Adrenal gland (tissue), 12 donors: ENCODE data around the gene GFOD2. TPM values are rescaled to one million over a fixed set of nuclear protein-coding genes. Genes with fewer than 3 reads are reported as not detected.

ENCODE experiments used
- DNase-seq, 7 donors: peaks; one replicate each; pipeline ENCODE4 v3.0.0-alpha.2; 2019 to 2020
- H3K27ac ChIP-seq, 5 donors: fragments of 200-600 bp; sonication (generic) in 4 of 5; 1 replicate in 3 of 5; 2 replicates in 2 of 5; pipeline versions ENCODE4 v1.5.1 to v1.8.0; 2016 to 2020; ENCODE audit warnings: mild to moderate bottlenecking in 1 of 5
- H3K27me3 ChIP-seq: fragments of 200-600 bp; 2 replicates; pipeline ENCODE4 v1.8.0; 2021
- H3K36me3 ChIP-seq, 2 donors: fragments of 200-600 bp; replicated peaks in 1 of 2; 1 replicate in 1 of 2; 2 replicates in 1 of 2; pipeline versions ENCODE4 v1.5.1 to v1.8.0; 2018 to 2022
- H3K4me1 ChIP-seq, 2 donors: fragments of 200-600 bp; replicated peaks in 1 of 2; 1 replicate in 1 of 2; 2 replicates in 1 of 2; pipeline versions ENCODE4 v1.5.1 to v1.8.0; 2018 to 2021
- H3K4me3 ChIP-seq, 4 donors: fragments of 200-600 bp; sonication (generic) in 3 of 4; one replicate each; pipeline ENCODE4 v1.5.1; 2016 to 2018
- H3K9me3 ChIP-seq, 3 donors: fragments of 200-600 bp; sonication (generic) in 1 of 3; replicated peaks in 1 of 3; 1 replicate in 2 of 3; 2 replicates in 1 of 3; pipeline versions ENCODE4 v1.5.1 to v1.8.0; 2016 to 2021
- POLR2A ChIP-seq, 2 donors: fragments of 450-650 bp; IDR thresholded peaks; one replicate each; pipeline ENCODE4 v1.6.1; 2017; ENCODE audit warnings: antibody characterized with exemption in 2 of 2, mild to moderate bottlenecking in 2 of 2, moderate library complexity in 1 of 2
- WGBS, 4 donors: extraction: QIAGEN DNeasy Blood & Tissue Kit in 2 of 4; methylation state at CpG; one replicate each; pipeline versions ENCODE4 v1.1.5 to v1.1.7; 2013 to 2017; 5-methylcytosine and 5-hydroxymethylcytosine counted together
- intact Hi-C, 2 donors: fragments of 100-400 bp; cut with DNase I; formaldehyde crosslinking; loops; one replicate each; pipeline versions ENCODE4 v1.14.1 to v1.15.0; 2022 to 2023
- polyA plus RNA-seq, 3 donors: library from polyadenylated mRNA; stranded (reverse); fragments of 200-250 nt in 2 of 3; fragments of 350-450 nt in 1 of 3; fragmentation: Illumina TruSeq in 1 of 3; extraction: RNeasy Lipid Tissue Mini Kit (QIAGEN cat#74804) in 1 of 3; gene quantifications; one replicate each; pipeline ENCODE4 v1.2.3, GENCODE V29; 2013 to 2014
- total RNA-seq, 9 donors: library from RNA; depleted of rRNA in 4 of 9; stranded (reverse); fragments of >200 nt in 4 of 9; fragments of 120-200 nt in 1 of 9; fragmentation: NEBNext Ultra II Directional in 1 of 9; extraction: Animal tissue kit (Norgen Biotek cat#: 25700) in 1 of 9; gene quantifications; one replicate each; pipeline versions ENCODE4 v1.1.0 to v1.2.4, GENCODE V29; 2013 to 2023
- TF ChIP-seq, protein P1 (sequence below), 6 experiments: fragments of 450-650 bp in 4 of 6; fragments of 200-600 bp in 2 of 6; sonication (generic) in 1 of 6; IDR thresholded peaks; 1 replicate in 5 of 6; 2 replicates in 1 of 6; pipeline versions ENCODE4 v1.5.1 to v1.8.0; 2016 to 2021; ENCODE audit warnings: antibody characterized with exemption in 6 of 6, mild to moderate bottlenecking in 2 of 6, moderate library complexity in 1 of 6
- donor health status: healthy with polysubstance abuse.
- donor health status: Bipolar disorder and iron deficiency.
- donor health status: DM: yes; HTN: yes; CAD: no.
- donor health status: DM: no; HTN: no; CAD: no.
- donor health status: DM: no; HTN: no; CAD: no.
- donor health status: DM: yes; HTN: yes; CAD: no.

Gene GFOD2
- total and polyA plus RNA-seq, 12 donors = 14.2 to 43.5 (median 16.7) TPM

DNA sequence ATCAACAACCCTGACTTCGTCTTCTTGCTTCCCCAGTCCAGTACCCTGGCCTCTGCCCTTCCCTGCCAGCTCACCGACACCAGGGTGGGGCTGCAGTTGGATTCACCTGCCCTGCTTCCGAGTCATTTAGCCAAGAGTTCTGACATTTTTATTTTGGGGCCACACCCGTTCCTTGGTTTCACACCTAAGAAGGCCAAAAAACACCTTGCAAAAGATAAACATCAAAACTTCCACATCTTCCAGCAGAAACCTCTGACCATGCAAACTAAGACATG lies 41.8 kb upstream of the GFOD2 start:
- 83 to 97% (median 92%) methylated on average over 4 of the region's 4 CpGs for WGBS, 4 donors
- H3K9me3 ChIP-seq = no peaks in the 10 kb centered on the region
- H3K36me3 ChIP-seq = no peaks in the 10 kb centered on the region
- H3K4me3 ChIP-seq = no peak overlapping the region
- TF ChIP-seq POLR2A (IDR thresholded peaks at IDR 0.05) = no peak
- TF ChIP-seq, protein P1, sequence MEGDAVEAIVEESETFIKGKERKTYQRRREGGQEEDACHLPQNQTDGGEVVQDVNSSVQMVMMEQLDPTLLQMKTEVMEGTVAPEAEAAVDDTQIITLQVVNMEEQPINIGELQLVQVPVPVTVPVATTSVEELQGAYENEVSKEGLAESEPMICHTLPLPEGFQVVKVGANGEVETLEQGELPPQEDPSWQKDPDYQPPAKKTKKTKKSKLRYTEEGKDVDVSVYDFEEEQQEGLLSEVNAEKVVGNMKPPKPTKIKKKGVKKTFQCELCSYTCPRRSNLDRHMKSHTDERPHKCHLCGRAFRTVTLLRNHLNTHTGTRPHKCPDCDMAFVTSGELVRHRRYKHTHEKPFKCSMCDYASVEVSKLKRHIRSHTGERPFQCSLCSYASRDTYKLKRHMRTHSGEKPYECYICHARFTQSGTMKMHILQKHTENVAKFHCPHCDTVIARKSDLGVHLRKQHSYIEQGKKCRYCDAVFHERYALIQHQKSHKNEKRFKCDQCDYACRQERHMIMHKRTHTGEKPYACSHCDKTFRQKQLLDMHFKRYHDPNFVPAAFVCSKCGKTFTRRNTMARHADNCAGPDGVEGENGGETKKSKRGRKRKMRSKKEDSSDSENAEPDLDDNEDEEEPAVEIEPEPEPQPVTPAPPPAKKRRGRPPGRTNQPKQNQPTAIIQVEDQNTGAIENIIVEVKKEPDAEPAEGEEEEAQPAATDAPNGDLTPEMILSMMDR (IDR thresholded peaks at IDR 0.05) = no peak
- H3K27ac ChIP-seq = no peak overlapping the region
- intact Hi-C loops = no loop called here
- H3K4me1 ChIP-seq = no peaks in the 10 kb centered on the region
- no peak for DNase-seq
- no peaks in the 10 kb centered on the region for H3K27me3 ChIP-seq

DNA sequence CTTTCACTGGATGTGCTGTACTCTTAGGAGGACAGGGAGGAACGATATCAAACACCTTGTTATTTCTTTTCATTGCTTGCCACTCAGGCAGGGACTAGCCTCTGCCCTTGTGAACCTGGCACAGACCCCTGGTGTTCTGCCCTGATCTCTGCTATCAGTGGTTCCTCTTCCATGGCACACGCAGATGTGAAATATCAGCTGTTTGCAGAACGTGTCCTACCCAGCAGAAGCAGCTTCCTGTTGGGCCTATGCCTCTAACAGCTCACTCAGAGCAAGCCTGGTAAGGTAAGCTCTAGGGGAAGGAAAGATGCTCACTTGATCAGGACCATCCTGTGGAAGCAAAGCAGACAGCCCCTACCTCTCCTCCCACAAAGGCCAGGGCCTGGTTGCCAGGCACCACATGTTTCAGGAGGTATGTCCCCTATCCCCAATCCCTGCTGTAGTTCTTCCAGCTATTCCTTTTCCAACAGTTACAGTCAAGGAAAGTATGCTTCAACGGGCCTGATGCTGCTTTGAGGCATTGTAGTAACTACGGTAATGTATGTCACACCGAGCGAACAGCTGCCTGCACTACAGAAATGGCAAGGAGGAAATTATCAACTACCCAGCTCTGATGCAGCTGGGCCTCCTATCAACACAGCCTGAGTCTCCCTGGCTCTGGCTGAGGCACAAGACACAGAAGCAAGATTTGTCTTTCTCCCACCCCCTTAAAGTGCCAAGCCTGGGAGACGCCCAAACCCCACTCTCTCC lies 41.3 kb upstream of the GFOD2 start:
- Histone ChIP-seq H3K9me3 (no peaks in the 10 kb centered on the region), H3K36me3 (no peaks in the 10 kb centered on the region), H3K27ac (no peak overlapping the region), H3K27me3 (no peaks in the 10 kb centered on the region), H3K4me3 (no peak overlapping the region), H3K4me1 (no peaks in the 10 kb centered on the region)
- DNase-seq = no peak
- 70 to 78% (median 73%) methylated on average over 8 of the region's 8 CpGs for WGBS, 4 donors
- TF ChIP-seq, protein P1 (IDR thresholded peaks at IDR 0.05) = no peak
- TF ChIP-seq POLR2A (IDR thresholded peaks at IDR 0.05) = no peak
- intact Hi-C loops = no loop called here

DNA sequence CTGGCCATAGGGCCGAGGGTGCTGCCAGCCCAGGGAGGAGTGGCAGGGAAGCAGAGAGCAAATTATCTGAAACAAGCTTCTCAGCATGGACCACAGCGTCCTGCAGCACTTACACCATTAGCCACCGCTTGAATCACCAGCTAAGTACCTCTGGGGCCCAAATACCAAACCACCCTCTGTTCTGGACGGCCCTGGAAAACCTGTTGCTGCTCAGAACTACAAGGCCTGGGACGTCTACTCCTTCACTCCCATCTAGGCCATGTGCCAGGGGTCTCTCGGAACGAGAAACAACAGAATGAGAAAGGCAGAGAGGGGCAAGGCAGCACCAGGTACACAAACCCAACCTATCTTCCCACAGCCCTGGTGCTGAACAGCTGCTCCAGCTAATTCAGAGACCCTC lies 39.9 kb upstream of the GFOD2 start:
- intact Hi-C loops = no loop called here
- Histone ChIP-seq H3K9me3 (no peaks in the 10 kb centered on the region), H3K27ac (no peak overlapping the region), H3K36me3 (no peaks in the 10 kb centered on the region), H3K27me3 (no peaks in the 10 kb centered on the region), H3K4me3 (no peak overlapping the region), H3K4me1 (no peaks in the 10 kb centered on the region)
- no peak for DNase-seq
- WGBS, 4 donors = 63 to 94% (median 85%) methylated on average over 4 to 7 of the region's 7 CpGs
- TF ChIP-seq, protein P1 (IDR thresholded peaks at IDR 0.05) = no peak
- TF ChIP-seq POLR2A (IDR thresholded peaks at IDR 0.05) = no peak

DNA sequence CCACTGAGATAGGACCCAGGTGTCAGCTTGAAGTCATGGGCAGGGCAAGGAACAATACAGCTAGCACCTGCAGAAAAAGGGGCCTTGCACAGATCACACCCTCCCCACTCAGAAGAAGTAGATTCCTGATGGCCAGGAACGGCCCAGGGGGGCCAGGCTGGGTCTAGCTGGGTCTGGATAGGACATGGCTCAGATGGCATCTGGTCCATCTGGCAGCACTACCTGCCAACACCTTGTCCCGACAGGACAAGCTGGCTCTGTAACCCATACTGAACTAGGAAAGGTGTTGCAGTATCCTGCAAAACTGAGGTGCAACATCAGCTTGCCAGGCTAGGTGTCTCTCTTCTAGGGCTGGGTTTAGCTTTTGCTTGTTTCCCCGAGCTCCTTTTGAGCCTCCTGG lies 38.9 kb upstream of the GFOD2 start:
- H3K9me3 ChIP-seq = no peaks in the 10 kb centered on the region
- H3K27me3 ChIP-seq = no peaks in the 10 kb centered on the region
- 95 to 100% (median 99%) methylated on average over 1 to 3 of the region's 3 CpGs for whole genome bisulfite sequencing, 4 donors
- no peaks in the 10 kb centered on the region for H3K4me1 ChIP-seq
- TF ChIP-seq POLR2A (IDR thresholded peaks at IDR 0.05) = no peak
- TF ChIP-seq, protein P1 (IDR thresholded peaks at IDR 0.05) = no peak
- no peaks in the 10 kb centered on the region for H3K36me3 ChIP-seq
- no peak for DNase-seq
- H3K27ac ChIP-seq = no peak overlapping the region
- no peak overlapping the region for H3K4me3 ChIP-seq
- intact Hi-C loops = no loop called here
